ENCODE results near the gene RGS10.
"Not testable (repeated sequence)": the region's sequence is repeated elsewhere in the genome, so short reads cannot be mapped to it uniquely, and the experiment has no call there.

Gene RGS10

DNA sequence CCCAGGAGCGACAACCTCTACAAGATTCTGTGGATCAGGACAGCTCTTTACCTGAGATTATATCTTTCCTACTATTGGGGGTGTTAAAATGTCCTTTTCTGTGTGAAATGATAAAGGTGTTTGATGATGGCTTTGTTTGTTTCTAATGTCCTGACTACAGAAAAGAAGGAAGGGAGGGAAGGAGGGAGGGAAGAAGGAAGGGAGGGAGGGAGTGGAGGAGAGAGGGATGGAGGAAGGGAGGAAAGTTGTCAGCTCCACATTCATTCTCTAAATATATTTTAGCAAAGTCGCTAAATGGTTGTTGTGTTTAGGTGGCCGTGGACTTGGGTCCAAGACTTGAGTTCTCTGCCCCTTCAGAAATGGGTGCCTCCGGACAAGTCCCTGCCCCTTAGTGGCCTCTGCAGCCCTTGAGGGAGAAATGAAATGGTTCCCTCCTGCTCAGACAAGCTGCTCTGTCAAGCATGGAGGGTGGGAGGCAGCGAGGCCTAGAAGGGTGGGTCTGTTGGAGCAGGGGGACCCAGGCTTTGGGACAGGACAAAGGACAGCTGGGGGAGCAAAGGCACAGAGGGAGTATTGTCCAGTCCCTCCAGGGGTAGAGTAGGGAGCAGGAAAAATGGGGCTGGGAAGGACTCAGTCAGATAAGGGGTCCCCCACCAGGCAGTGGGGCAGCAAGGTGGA lies 4.4 kb downstream of the RGS10 start:
- no peak for DNase-seq
- in situ Hi-C loops (cut with HindIII; ENCODE audit: low pct_ligation_motif_present, low sequenced_read_pairs): no loop called here
- no peak overlapping the region for H3K4me3 ChIP-seq (ENCODE audit: low read depth, low read length)
- no peaks in the 10 kb centered on the region for H3K27me3 ChIP-seq (replicated peaks)
- no peaks in the 10 kb centered on the region for H3K36me3 ChIP-seq (replicated peaks)
- no peak overlapping the region for H3K27ac ChIP-seq
- TF ChIP-seq, protein P1, sequence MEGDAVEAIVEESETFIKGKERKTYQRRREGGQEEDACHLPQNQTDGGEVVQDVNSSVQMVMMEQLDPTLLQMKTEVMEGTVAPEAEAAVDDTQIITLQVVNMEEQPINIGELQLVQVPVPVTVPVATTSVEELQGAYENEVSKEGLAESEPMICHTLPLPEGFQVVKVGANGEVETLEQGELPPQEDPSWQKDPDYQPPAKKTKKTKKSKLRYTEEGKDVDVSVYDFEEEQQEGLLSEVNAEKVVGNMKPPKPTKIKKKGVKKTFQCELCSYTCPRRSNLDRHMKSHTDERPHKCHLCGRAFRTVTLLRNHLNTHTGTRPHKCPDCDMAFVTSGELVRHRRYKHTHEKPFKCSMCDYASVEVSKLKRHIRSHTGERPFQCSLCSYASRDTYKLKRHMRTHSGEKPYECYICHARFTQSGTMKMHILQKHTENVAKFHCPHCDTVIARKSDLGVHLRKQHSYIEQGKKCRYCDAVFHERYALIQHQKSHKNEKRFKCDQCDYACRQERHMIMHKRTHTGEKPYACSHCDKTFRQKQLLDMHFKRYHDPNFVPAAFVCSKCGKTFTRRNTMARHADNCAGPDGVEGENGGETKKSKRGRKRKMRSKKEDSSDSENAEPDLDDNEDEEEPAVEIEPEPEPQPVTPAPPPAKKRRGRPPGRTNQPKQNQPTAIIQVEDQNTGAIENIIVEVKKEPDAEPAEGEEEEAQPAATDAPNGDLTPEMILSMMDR (IDR thresholded peaks at IDR 0.05; ENCODE audit: low read depth, low read length, missing control alignments): no peak

DNA sequence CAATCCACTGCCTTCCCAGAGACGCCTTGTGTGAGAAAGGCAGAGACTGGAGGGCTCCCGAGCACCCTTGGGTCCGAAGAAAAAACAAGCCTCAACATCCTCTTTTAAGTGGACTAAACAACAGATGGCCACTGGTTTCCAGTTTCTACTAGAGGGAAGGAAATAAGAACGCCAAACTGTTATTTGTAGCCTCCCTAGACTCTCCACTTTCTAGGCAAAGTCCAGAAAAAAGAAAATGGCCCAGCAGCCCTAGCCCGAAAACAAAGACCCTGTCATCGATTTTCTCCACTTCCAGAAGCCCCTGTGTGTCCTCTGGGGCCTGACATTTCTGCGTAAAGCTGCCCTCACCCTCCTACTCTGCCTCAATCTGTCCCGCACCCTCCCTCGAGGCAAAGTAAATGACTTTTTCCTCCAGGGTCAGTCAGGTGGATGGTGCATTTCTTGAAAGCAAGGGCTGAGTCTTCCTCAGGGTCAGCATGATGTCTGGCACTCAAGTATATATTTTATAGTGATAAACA lies 6.0 kb downstream of the RGS10 start:
- in situ Hi-C loops (cut with HindIII; ENCODE audit: low pct_ligation_motif_present, low sequenced_read_pairs): no loop called here
- TF ChIP-seq, protein P1 (IDR thresholded peaks at IDR 0.05; ENCODE audit: low read depth, low read length, missing control alignments): no peak
- Histone ChIP-seq H3K27me3 (replicated peaks) (no peaks in the 10 kb centered on the region), H3K36me3 (replicated peaks) (no peaks in the 10 kb centered on the region), H3K4me3 (ENCODE audit: low read depth, low read length) (no peak overlapping the region), H3K27ac (no peak overlapping the region)
- DNase-seq: no peak

DNA sequence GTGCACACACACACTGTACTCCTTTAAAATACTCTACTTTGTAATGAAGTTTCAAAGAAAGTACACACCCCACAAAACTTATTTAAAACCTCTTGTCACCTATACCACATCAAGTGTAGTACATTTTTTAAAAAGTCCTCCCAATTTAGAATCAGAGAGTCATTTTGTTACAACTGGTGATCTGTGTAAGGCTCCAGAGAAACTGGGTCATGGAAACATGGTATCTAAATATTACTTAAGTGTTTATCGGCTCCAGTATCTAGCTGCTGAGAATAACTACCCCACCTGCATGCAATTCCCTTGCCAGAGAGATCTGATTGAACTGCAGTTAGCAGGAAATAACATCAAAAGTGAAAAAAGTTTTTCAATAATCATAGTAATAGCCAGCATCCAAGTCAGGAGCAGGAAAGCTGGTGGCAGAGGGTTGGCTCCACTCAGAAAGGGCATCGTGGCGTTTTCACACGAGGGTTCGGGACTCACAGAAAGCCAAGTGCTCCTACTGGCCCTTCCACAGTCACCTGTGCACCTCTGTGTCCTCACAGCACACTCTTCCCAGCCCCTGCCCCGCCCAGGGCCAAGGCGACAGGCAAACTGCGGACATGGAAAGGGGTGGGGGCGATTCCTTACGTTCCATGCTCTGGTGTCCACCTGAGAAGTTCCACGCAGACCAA lies 6.5 kb downstream of the RGS10 start:
- TF ChIP-seq, protein P1 (IDR thresholded peaks at IDR 0.05; ENCODE audit: low read depth, low read length, missing control alignments): no peak
- no peaks in the 10 kb centered on the region for H3K36me3 ChIP-seq (replicated peaks)
- DNase-seq: no peak
- no peak overlapping the region for H3K4me3 ChIP-seq (ENCODE audit: low read depth, low read length)
- H3K27ac ChIP-seq: no peak overlapping the region
- H3K27me3 ChIP-seq (replicated peaks): no peaks in the 10 kb centered on the region
- in situ Hi-C loops (cut with HindIII; ENCODE audit: low pct_ligation_motif_present, low sequenced_read_pairs): no loop called here

DNA sequence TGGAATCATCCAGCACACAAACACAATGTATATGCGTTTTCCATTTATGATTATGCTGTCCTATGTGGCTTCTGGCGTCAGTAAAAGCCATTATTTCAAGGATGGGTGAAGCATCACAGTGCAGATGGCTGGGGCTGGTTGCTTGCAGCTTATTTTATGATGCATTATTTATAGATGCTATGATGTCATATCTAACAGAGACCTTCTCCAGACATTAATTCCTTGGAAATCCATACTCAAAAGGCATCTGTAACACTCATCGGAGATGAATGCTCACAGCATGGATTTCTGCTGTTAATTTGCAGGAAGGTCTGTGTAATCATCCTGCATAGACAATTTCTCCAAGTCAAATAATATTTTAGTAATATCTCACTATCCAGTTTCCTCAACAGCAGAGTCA lies 7.2 kb downstream of the RGS10 start:
- H3K27ac ChIP-seq: no peak overlapping the region
- no peaks in the 10 kb centered on the region for H3K27me3 ChIP-seq (replicated peaks)
- no peak overlapping the region for H3K4me3 ChIP-seq (ENCODE audit: low read depth, low read length)
- in situ Hi-C loops (cut with HindIII; ENCODE audit: low pct_ligation_motif_present, low sequenced_read_pairs): no loop called here
- DNase-seq: no peak
- no peaks in the 10 kb centered on the region for H3K36me3 ChIP-seq (replicated peaks)
- TF ChIP-seq, protein P1 (IDR thresholded peaks at IDR 0.05; ENCODE audit: low read depth, low read length, missing control alignments): no peak

DNA sequence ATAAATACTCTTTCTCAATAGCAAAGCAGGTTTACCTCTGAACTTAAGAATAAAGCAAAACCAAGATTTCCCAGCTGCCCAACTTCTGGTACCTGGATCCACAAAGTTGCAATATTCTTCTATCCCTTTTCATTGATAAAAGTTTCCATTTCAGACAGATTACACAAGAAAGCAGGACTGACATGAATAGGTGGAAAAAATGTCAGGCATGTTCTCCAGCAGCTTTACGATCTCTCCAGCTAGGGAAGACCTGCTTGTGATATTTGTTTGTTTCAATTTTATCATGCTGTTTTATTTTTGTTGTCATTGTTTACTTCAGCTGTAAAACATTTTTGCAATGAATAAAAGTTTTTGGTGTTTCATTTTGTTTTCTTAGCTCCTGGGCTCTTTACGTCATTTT lies 9.0 kb downstream of the RGS10 start:
- H3K36me3 ChIP-seq (replicated peaks): no peaks in the 10 kb centered on the region
- in situ Hi-C loops (cut with HindIII; ENCODE audit: low pct_ligation_motif_present, low sequenced_read_pairs): no loop called here
- H3K27ac ChIP-seq: no peak overlapping the region

DNA sequence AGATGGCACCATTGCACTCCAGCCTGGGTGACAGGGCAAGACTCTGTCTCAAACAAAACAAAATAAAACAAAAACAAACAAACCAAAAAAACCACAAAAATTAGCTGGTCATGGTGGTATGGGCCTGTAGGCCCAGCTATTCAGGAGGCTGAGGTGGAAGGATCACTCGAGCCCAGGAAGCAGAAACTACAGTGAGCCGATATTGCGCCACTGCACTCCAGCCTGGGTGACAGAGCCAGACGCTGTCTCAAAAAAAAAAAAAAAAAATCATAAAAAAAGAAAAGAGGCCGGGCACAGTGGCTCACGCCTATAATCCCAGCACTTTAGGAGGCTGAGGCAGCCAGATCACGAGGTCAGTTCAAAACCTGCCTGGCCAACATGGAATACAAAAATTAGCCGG lies 9.7 kb downstream of the RGS10 start:
- H3K27ac ChIP-seq; in situ Hi-C loops (cut with HindIII; ENCODE audit: low pct_ligation_motif_present, low sequenced_read_pairs); H3K27me3 ChIP-seq (replicated peaks); H3K4me3 ChIP-seq (ENCODE audit: low read depth, low read length); DNase-seq; H3K36me3 ChIP-seq (replicated peaks): not testable (repeated sequence)

More for the DNA sequence above, 9.0 kb downstream of the RGS10 start:
- Histone ChIP-seq H3K4me3 (ENCODE audit: low read depth, low read length) (no peak overlapping the region), H3K27me3 (replicated peaks) (no peaks in the 10 kb centered on the region)
- TF ChIP-seq, protein P1 (IDR thresholded peaks at IDR 0.05; ENCODE audit: low read depth, low read length, missing control alignments): no peak
- no peak for DNase-seq

DNA sequence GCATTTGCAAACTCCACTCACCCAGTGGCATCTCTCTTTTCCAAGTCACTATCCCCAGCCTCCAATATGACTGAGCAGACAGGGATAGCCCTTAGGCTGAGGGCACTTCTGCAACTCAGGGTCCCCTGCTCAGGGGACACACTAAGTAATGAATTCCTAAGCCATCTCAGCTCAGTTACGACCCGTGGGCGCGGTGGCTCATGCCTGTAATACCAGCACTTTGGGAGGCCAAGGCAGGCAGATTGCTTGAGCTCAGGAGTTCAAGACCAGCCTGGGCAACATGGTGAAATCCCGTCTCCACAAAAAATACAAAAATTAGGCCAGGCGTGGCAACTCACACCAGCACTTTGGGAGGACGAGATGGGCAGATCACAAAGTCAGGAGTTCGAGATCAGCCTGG lies 10.3 kb downstream of the RGS10 start:
- H3K27me3 ChIP-seq (replicated peaks); H3K27ac ChIP-seq; in situ Hi-C loops (cut with HindIII; ENCODE audit: low pct_ligation_motif_present, low sequenced_read_pairs); DNase-seq; H3K4me3 ChIP-seq (ENCODE audit: low read depth, low read length); H3K36me3 ChIP-seq (replicated peaks): not testable (repeated sequence)

Data from brain microvascular endothelial cell (primary cell).